PC-9 (cell line): ENCODE data around the gene ZBED6.

Source experiments
- CTCF ChIP-seq: fragments of 200-600 bp; sonication (generic); conservative IDR thresholded peaks from 2 replicates; pipeline ENCODE4 v1.6.1; 2017; ENCODE audit warnings: mixed run types, antibody characterized with exemption, mild to moderate bottlenecking, moderate library complexity
- EZH2 ChIP-seq: fragments of 200-600 bp; sonication (generic); IDR thresholded peaks from 2 replicates; pipeline ENCODE4 v1.8.0; 2017; ENCODE audit warnings: antibody characterized with exemption, low read depth

- TF ChIP-seq CTCF (no peak), EZH2 (no peak)
These were observed 47.1 kb downstream of the ZBED6 start for GRCh38 chr1:203842559-203842876.
